ENCODE data around the gene APOC4. TPM values are rescaled to one million over a fixed set of nuclear protein-coding genes. Genes with fewer than 3 reads are reported as not detected.
"Not testable (repeated sequence)": the region's sequence is repeated elsewhere in the genome, so short reads cannot be mapped to it uniquely, and the experiment has no call there.

The APOC4 gene
- total RNA-seq, 1 donor from 2014 or later: not detected

GRCh38 chr19:44958090-44958489 lies 16.1 kb downstream of the APOC4 start:
- no peak for DNase-seq (ENCODE audit: low spot score)

- no peak for DNase-seq (ENCODE audit: low spot score)
Observed at GRCh38 chr19:44959691-44960090, 17.7 kb downstream of the APOC4 start.

- no peak for DNase-seq (ENCODE audit: low spot score)
Observed at GRCh38 chr19:44960906-44961728, 19.1 kb downstream of the APOC4 start.

GRCh38 chr19:44961821-44962220 lies 19.8 kb downstream of the APOC4 start:
- DNase-seq (ENCODE audit: low spot score): no peak

GRCh38 chr19:44968118-44968517 lies 26.1 kb downstream of the APOC4 start:
- DNase-seq (ENCODE audit: low spot score): no peak

- DNase-seq (ENCODE audit: low spot score): no peak
Observed at GRCh38 chr19:44968670-44969069, 26.6 kb downstream of the APOC4 start.

GRCh38 chr19:44969437-44969836 lies 27.4 kb downstream of the APOC4 start:
- DNase-seq (ENCODE audit: low spot score): no peak

- not testable (repeated sequence) for DNase-seq (ENCODE audit: low spot score)
Observed at GRCh38 chr19:44971451-44971850, 29.4 kb downstream of the APOC4 start.

GRCh38 chr19:44972802-44973201 lies 30.8 kb downstream of the APOC4 start:
- DNase-seq (ENCODE audit: low spot score): no peak

GRCh38 chr19:44973982-44974735 lies 32.1 kb downstream of the APOC4 start:
- no peak for DNase-seq (ENCODE audit: low spot score)

GRCh38 chr19:44974857-44975256 lies 32.8 kb downstream of the APOC4 start:
- DNase-seq (ENCODE audit: low spot score): no peak

- no peak for DNase-seq (ENCODE audit: low spot score)
Observed at GRCh38 chr19:44975444-44975843, 33.4 kb downstream of the APOC4 start.

GRCh38 chr19:44984005-44984404 lies 42.0 kb downstream of the APOC4 start:
- DNase-seq (ENCODE audit: low spot score): no peak

- no peak for DNase-seq (ENCODE audit: low spot score)
Observed at GRCh38 chr19:44985445-44985844, 43.4 kb downstream of the APOC4 start.

GRCh38 chr19:44986389-44986788 lies 44.4 kb downstream of the APOC4 start:
- no peak for DNase-seq (ENCODE audit: low spot score)

- no peak for DNase-seq (ENCODE audit: low spot score)
Observed at GRCh38 chr19:44987148-44987675, 45.2 kb downstream of the APOC4 start.

- no peak for DNase-seq (ENCODE audit: low spot score)
Observed at GRCh38 chr19:44988273-44988672, 46.2 kb downstream of the APOC4 start.

GRCh38 chr19:44988896-44989556 lies 47.0 kb downstream of the APOC4 start:
- DNase-seq (ENCODE audit: low spot score): peak; percentile 17

GRCh38 chr19:44990459-44990858 lies 48.4 kb downstream of the APOC4 start:
- DNase-seq (ENCODE audit: low spot score): no peak

GRCh38 chr19:44990966-44991365 lies 48.9 kb downstream of the APOC4 start:
- DNase-seq (ENCODE audit: low spot score): no peak

GRCh38 chr19:44992336-44993163 lies 50.5 kb downstream of the APOC4 start:
- DNase-seq (ENCODE audit: low spot score): no peak

All from umbilical cord (tissue), 2 donors.